GM18511 (cell line): ENCODE data around the gene NCOR2.

ENCODE experiments used
- ATAC-seq: cut with Tn5 transposase; IDR thresholded peaks from one replicate; pipeline ENCODE4 v1.9.1; 2021; ENCODE audit warnings: mild to moderate bottlenecking, moderate library complexity; ENCODE audit not compliant: unreplicated experiment

The NCOR2 gene

GRCh38 chr12:124544983-124545382, 22.4 kb downstream of the NCOR2 start:
- no peak for ATAC-seq

- ATAC-seq = no peak
These were observed 23.0 kb downstream of the NCOR2 start for GRCh38 chr12:124544311-124544970.

GRCh38 chr12:124543590-124544310, 23.7 kb downstream of the NCOR2 start:
- no peak for ATAC-seq

GRCh38 chr12:124543052-124543589, 24.3 kb downstream of the NCOR2 start:
- ATAC-seq = no peak

- ATAC-seq = no peak
These were observed 25.1 kb downstream of the NCOR2 start for GRCh38 chr12:124542021-124542949.

- no peak for ATAC-seq
These were observed 26.1 kb downstream of the NCOR2 start for GRCh38 chr12:124541322-124541721.

- no peak for ATAC-seq
These were observed 28.0 kb downstream of the NCOR2 start for GRCh38 chr12:124539084-124540041.

GRCh38 chr12:124538194-124539082, 29.0 kb downstream of the NCOR2 start:
- no peak for ATAC-seq

- ATAC-seq = no peak
These were observed 29.8 kb downstream of the NCOR2 start for GRCh38 chr12:124537525-124538193.

- ATAC-seq = no peak
These were observed 30.8 kb downstream of the NCOR2 start for GRCh38 chr12:124536641-124537040.

GRCh38 chr12:124534776-124535740, 32.4 kb downstream of the NCOR2 start:
- no peak for ATAC-seq

GRCh38 chr12:124533456-124533855, 34.0 kb downstream of the NCOR2 start:
- no peak for ATAC-seq

- no peak for ATAC-seq
These were observed 34.4 kb downstream of the NCOR2 start for GRCh38 chr12:124532967-124533366.

GRCh38 chr12:124532331-124532750, 35.1 kb downstream of the NCOR2 start:
- no peak for ATAC-seq

- ATAC-seq = no peak
These were observed 35.5 kb downstream of the NCOR2 start for GRCh38 chr12:124531906-124532305.

GRCh38 chr12:124531281-124531745, 36.1 kb downstream of the NCOR2 start:
- no peak for ATAC-seq

GRCh38 chr12:124530637-124531263, 36.7 kb downstream of the NCOR2 start:
- ATAC-seq = no peak
